ENCODE measurements around the gene BSX.
A peak's percentile ranks its signal among the peaks of the same experiment; 100 is the strongest.

Gene BSX

GRCh38 chr11:122977470-122978298 is 4.0 kb downstream of the BSX start:
- Mint-ChIP-seq H3K27me3 (peaks cover 100% of the 10 kb centered on the region), H3K9me3 (no peaks in the 10 kb centered on the region), H3K4me1 (peaks cover 49% of the 10 kb centered on the region), H3K27ac (no peak overlapping the region), H3K4me3 (peak overlapping the region; percentile 71 to 78)
- peak; percentile 41 for ATAC-seq
- DNase-seq = no peak

DNA sequence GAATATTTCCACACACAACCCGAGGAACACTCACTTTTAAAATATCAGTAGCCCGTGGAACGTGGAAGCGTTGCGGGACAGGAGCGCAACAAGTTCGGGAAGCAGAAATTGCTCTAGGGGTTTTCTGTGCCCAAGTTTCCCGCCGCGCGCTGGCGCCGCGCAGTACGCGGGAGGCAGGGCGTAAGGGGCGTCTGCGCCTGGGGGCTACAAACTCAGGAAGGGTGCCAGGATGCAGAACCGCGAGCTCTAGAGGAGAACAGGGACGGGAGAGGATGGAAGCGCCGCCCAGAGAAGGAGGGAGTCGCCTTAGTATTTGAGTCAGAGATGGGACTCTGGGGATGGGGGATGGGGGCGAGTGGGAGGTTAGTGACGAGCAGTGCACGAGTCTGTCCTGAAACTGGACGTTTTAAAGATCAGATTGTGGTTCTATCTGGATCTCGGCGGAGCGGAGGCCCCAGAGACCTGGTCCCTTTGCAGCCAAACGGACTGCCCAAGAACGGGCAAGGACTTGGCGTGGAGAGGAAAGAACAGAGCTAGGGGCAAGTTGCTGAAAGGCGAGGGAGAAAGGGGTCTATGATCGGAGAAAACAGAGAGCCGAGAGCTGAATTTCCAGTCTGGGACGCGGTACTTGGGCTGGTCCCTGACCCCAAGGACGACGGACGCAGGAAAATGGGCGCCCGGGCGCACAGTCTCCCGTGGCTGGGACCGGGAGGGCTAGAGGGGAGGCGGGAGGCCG is 4.7 kb downstream of the BSX start:
- Mint-ChIP-seq H3K4me1 (peaks cover 48% of the 10 kb centered on the region), H3K27me3 (peaks cover 100% of the 10 kb centered on the region), H3K4me3 (peak overlapping the region; percentile 71 to 78), H3K9me3 (no peaks in the 10 kb centered on the region), H3K27ac (no peak overlapping the region)
- ATAC-seq (no peak), DNase-seq (peak in 1 of 2 donors; percentile 10)

- Mint-ChIP-seq H3K4me1 (peaks cover 41% of the 10 kb centered on the region), H3K27ac (no peak overlapping the region), H3K4me3 (peak overlapping the region; percentile 71 to 78), H3K9me3 (no peaks in the 10 kb centered on the region), H3K27me3 (peaks cover 97% of the 10 kb centered on the region)
- ATAC-seq (no peak), DNase-seq (no peak)
Observed at GRCh38 chr11:122976061-122976733, 5.4 kb downstream of the BSX start.

- Mint-ChIP-seq H3K27me3 (peaks cover 39% of the 10 kb centered on the region), H3K9me3 (no peaks in the 10 kb centered on the region), H3K4me1 (peaks cover 5% of the 10 kb centered on the region), H3K4me3 (no peak overlapping the region), H3K27ac (no peak overlapping the region)
- DNase-seq (no peak), ATAC-seq (no peak)
Observed at GRCh38 chr11:122963961-122964360, 17.7 kb downstream of the BSX start.

GRCh38 chr11:122954455-122954854 is 27.2 kb downstream of the BSX start:
- peaks cover 10% of the 10 kb centered on the region for H3K4me1 Mint-ChIP-seq
- no peak overlapping the region for H3K27ac Mint-ChIP-seq
- H3K9me3 Mint-ChIP-seq = no peaks in the 10 kb centered on the region
- ATAC-seq (no peak), DNase-seq (no peak)
- H3K4me3 Mint-ChIP-seq = no peak overlapping the region
- no peaks in the 10 kb centered on the region for H3K27me3 Mint-ChIP-seq

DNA sequence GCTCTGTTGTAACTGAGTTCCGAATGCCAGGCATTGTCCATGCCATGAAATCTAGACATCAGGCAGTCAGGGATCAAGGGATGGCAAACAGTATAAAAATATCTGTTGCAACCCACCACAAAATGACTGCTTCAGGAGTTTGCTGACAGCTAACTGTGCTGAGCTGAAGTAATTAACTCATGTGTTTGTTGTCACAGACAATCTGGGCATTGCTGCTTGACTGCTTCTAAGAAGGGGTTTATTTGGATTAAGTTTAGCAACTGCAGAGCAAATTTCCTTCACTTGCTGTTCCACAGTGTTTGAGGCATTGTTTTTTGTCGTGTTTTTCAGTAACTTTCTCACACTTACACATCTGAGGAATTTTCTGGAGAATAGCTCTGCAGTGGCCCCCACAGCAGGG is 30.4 kb downstream of the BSX start:
- Mint-ChIP-seq H3K9me3 (no peaks in the 10 kb centered on the region), H3K27ac (no peak overlapping the region), H3K4me3 (no peak overlapping the region), H3K4me1 (peaks cover 14% of the 10 kb centered on the region), H3K27me3 (no peaks in the 10 kb centered on the region)
- no peak for ATAC-seq
- DNase-seq = no peak

DNA sequence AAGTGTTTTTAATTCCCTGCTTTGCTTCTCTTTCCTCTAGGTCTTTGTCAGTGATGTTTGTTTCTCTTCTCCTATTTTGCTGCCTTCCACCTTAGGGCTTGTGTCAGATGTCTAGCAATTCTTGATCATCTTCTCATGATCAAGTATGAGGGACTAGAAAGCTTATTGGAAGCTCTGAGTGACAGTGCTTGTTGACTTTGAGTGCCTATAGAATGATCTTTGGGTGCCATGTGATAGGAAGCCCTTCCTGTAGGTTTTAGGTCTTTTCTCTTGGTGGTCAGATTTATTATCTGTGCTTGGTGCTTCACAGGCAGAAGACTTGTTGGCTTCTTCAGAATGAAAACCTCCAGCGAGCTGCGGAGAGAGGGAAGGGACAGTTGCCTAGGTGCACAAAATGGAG is 43.1 kb downstream of the BSX start:
- Mint-ChIP-seq H3K27me3 (no peaks in the 10 kb centered on the region), H3K9me3 (peaks cover 0 to 3% of the 10 kb centered on the region in 2 donors), H3K27ac (no peak overlapping the region), H3K4me3 (no peak overlapping the region), H3K4me1 (no peaks in the 10 kb centered on the region)
- ATAC-seq (no peak), DNase-seq (no peak)

GRCh38 chr11:122937983-122938382 is 43.7 kb downstream of the BSX start:
- H3K4me1 Mint-ChIP-seq = no peaks in the 10 kb centered on the region
- no peaks in the 10 kb centered on the region for H3K27me3 Mint-ChIP-seq
- ATAC-seq (no peak), DNase-seq (no peak)
- H3K9me3 Mint-ChIP-seq = peaks cover 0 to 3% of the 10 kb centered on the region in 2 donors
- H3K27ac Mint-ChIP-seq = no peak overlapping the region
- no peak overlapping the region for H3K4me3 Mint-ChIP-seq

DNA sequence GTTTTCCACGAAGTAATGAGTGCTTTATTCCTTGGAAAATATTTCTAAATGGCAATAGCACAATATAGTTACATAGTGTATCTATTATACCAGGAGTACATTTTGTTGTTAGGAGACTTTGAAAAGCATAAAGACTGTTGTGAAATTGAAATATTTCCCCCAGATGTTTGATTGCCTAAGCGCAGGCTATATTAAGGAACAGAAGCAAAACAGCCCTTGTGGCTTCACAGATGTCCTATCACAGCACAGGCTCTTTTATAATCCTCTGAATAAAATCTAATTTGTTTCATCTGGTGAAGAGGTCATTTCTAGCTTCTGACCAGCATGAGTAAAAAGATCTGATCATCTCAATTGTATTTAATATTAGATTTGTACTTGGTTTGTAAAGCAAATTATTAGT is 48.2 kb downstream of the BSX start:
- Mint-ChIP-seq H3K27me3 (no peaks in the 10 kb centered on the region), H3K4me3 (no peak overlapping the region), H3K9me3 (peaks cover 0 to 3% of the 10 kb centered on the region in 2 donors), H3K4me1 (no peaks in the 10 kb centered on the region), H3K27ac (no peak overlapping the region)
- no peak for ATAC-seq
- DNase-seq = no peak

DNA sequence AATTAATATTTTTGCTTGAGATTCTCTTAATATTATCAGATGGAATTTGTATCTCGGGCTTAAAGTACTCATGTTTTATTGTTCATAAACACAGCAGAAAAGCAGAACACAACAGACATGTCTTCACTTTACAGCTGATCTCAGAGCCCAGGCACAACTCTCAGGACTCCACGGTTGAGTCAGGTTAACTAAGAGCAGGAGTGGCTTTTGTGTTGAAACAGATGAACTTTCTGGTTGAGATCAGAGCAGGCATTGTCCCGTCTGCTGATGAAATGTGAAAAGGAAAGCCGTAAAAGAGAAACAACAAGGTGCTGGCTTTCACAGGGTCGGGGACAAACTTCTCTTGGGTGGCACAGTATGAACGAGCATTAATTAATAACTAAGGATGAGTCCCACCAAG is 50.1 kb downstream of the BSX start:
- ATAC-seq (no peak), DNase-seq (no peak)
- H3K27me3 Mint-ChIP-seq = no peaks in the 10 kb centered on the region
- peaks cover 0 to 3% of the 10 kb centered on the region in 2 donors for H3K9me3 Mint-ChIP-seq
- H3K4me3 Mint-ChIP-seq = no peak overlapping the region
- H3K27ac Mint-ChIP-seq = peak overlapping the region in 1 of 2 donors; percentile 76
- no peaks in the 10 kb centered on the region for H3K4me1 Mint-ChIP-seq

Data from stimulated activated naive CD8-positive, alpha-beta T cell treated with anti-CD3 and anti-CD28 coated beads, Interleukin-15, amount 100 ng/mL, for 72 hours (primary cell).